H9 (cell line): ENCODE data around the gene KCNJ16. TPM values are rescaled to one million over a fixed set of nuclear protein-coding genes. Genes with fewer than 3 reads are reported as not detected.

ENCODE experiments used
- DNase-seq: peaks from one replicate; pipeline ENCODE4 v3.0.0-alpha.2; 2017
- H2AFZ ChIP-seq: one replicate; pipeline ENCODE4 v1.6.1; 2013; ENCODE audit warnings: mild to moderate bottlenecking, low read length, control low read depth, moderate library complexity
- H2AK5ac ChIP-seq: 2 replicates; pipeline ENCODE4 v1.6.1; 2013; ENCODE audit warnings: low read length, control low read depth, mixed read lengths; ENCODE audit not compliant: insufficient read length
- H2BK120ac ChIP-seq: one replicate; pipeline ENCODE4 v1.6.1; 2013; ENCODE audit warnings: low read depth, mild to moderate bottlenecking, low read length, control low read depth, inconsistent platforms; ENCODE audit not compliant: poor library complexity, severe bottlenecking
- H2BK12ac ChIP-seq: 2 replicates; pipeline ENCODE4 v1.6.1; 2013; ENCODE audit warnings: low read length, control low read depth, mixed read lengths, low read depth; ENCODE audit not compliant: insufficient read length
- H2BK15ac ChIP-seq: 2 replicates; pipeline ENCODE4 v1.6.1; 2013; ENCODE audit warnings: low read depth, low read length, control low read depth
- H2BK20ac ChIP-seq: one replicate; pipeline ENCODE4 v1.6.1; 2013; ENCODE audit warnings: low read depth, mild to moderate bottlenecking, low read length, control low read depth, inconsistent platforms; ENCODE audit not compliant: poor library complexity, severe bottlenecking
- H2BK5ac ChIP-seq: 2 replicates; pipeline ENCODE4 v1.6.1; 2013; ENCODE audit warnings: low read length, control low read depth, mixed read lengths; ENCODE audit not compliant: insufficient read length
- H3K14ac ChIP-seq: 2 replicates; pipeline ENCODE4 v1.6.1; 2013; ENCODE audit warnings: low read length, control low read depth; ENCODE audit not compliant: insufficient read depth
- H3K18ac ChIP-seq: 2 replicates; pipeline ENCODE4 v1.6.1; 2013; ENCODE audit warnings: low read depth, mild to moderate bottlenecking, mixed read lengths, low read length, control low read depth; ENCODE audit not compliant: insufficient read length
- H3K23ac ChIP-seq: 2 replicates; pipeline ENCODE4 v1.6.1; 2013; ENCODE audit warnings: low read length, control low read depth, mixed read lengths, low read depth; ENCODE audit not compliant: insufficient read length
- H3K23me2 ChIP-seq: 2 replicates; pipeline ENCODE4 v1.6.1; 2013; ENCODE audit warnings: low read depth, mild to moderate bottlenecking, mixed read lengths, low read length, control low read depth; ENCODE audit not compliant: insufficient read length, poor library complexity, severe bottlenecking
- H3K27ac ChIP-seq: 2 replicates; pipeline ENCODE4 v1.5.1; 2013; ENCODE audit warnings: low read length, control low read depth, mixed read lengths, low read depth; ENCODE audit not compliant: insufficient read length
- H3K27me3 ChIP-seq: 2 replicates; pipeline ENCODE4 v1.6.1; 2013; ENCODE audit warnings: low read length, control low read depth, inconsistent platforms; ENCODE audit not compliant: insufficient read depth
- H3K4ac ChIP-seq: 2 replicates; pipeline ENCODE4 v1.6.1; 2013; ENCODE audit warnings: low read depth, mild to moderate bottlenecking, control low read depth, inconsistent platforms, low read length, moderate library complexity
- H3K4me1 ChIP-seq: 2 replicates; pipeline ENCODE4 v1.6.1; 2013; ENCODE audit warnings: low read length, control low read depth, inconsistent platforms; ENCODE audit not compliant: insufficient read depth
- H3K4me2 ChIP-seq: 2 replicates; pipeline ENCODE4 v1.6.1; 2013; ENCODE audit warnings: low read length, control low read depth, mixed read lengths; ENCODE audit not compliant: insufficient read length, insufficient read depth
- H3K56ac ChIP-seq: 2 replicates; pipeline ENCODE4 v1.6.1; 2013; ENCODE audit warnings: low read depth, mild to moderate bottlenecking, mixed read lengths, low read length, control low read depth; ENCODE audit not compliant: insufficient read length
- H3K79me1 ChIP-seq: 2 replicates; pipeline ENCODE4 v1.6.1; 2013; ENCODE audit warnings: low read depth, mild to moderate bottlenecking, moderate library complexity, low read length, control low read depth, inconsistent platforms; ENCODE audit not compliant: insufficient read depth, poor library complexity, severe bottlenecking
- H3K79me2 ChIP-seq: 2 replicates; pipeline ENCODE4 v1.6.1; 2013; ENCODE audit warnings: low read length, control low read depth, inconsistent platforms; ENCODE audit not compliant: insufficient read depth
- H3K9ac ChIP-seq: 2 replicates; pipeline ENCODE4 v1.6.1; 2013; ENCODE audit warnings: low read length, control low read depth, mixed read lengths; ENCODE audit not compliant: insufficient read length; ENCODE audit errors: extremely low read depth
- H3K9me3 ChIP-seq: one replicate; pipeline ENCODE4 v1.6.1; 2013; ENCODE audit warnings: low read depth, low read length, inconsistent platforms; ENCODE audit not compliant: control insufficient read depth
- H3T11ph ChIP-seq: one replicate; pipeline ENCODE4 v1.6.1; 2013; ENCODE audit warnings: mild to moderate bottlenecking, low read length, control low read depth, inconsistent platforms
- H4K20me1 ChIP-seq: one replicate; pipeline ENCODE4 v1.6.1; 2013; ENCODE audit not compliant: control insufficient read depth, insufficient read length, insufficient read depth
- H4K5ac ChIP-seq: 2 replicates; pipeline ENCODE4 v1.6.1; 2013; ENCODE audit warnings: low read depth, mild to moderate bottlenecking, mixed read lengths, low read length, control low read depth; ENCODE audit not compliant: insufficient read length
- H4K8ac ChIP-seq: replicated peaks from 2 replicates; pipeline ENCODE4 v1.6.1; 2013; ENCODE audit warnings: low read length, control low read depth, mixed read lengths, low read depth; ENCODE audit not compliant: insufficient read length
- H4K91ac ChIP-seq: 2 replicates; pipeline ENCODE4 v1.6.1; 2013; ENCODE audit warnings: low read depth, mild to moderate bottlenecking, moderate library complexity, mixed read lengths, low read length, control low read depth; ENCODE audit not compliant: insufficient read length
- H3K27ac Mint-ChIP-seq, 3 experiments: 2 replicates in 2 of 3; 3 replicates in 1 of 3; pipeline ENCODE4 v1.8.0; 2020 to 2021; ENCODE audit warnings: mixed read lengths in 3 of 3, mild to moderate bottlenecking in 1 of 3, moderate library complexity in 1 of 3
- H3K27me3 Mint-ChIP-seq: 2 replicates; pipeline ENCODE4 v1.8.0; 2021; ENCODE audit warnings: low read depth, mild to moderate bottlenecking, moderate library complexity, mixed read lengths
- H3K36me3 Mint-ChIP-seq, 3 experiments: 2 replicates in 2 of 3; 3 replicates in 1 of 3; pipeline ENCODE4 v1.8.0; 2020 to 2021; ENCODE audit warnings: low read depth in 3 of 3, mixed read lengths in 3 of 3; ENCODE audit not compliant: insufficient read depth in 1 of 3
- H3K4me1 Mint-ChIP-seq, 2 experiments: 2 replicates each; pipeline ENCODE4 v1.8.0; 2020; ENCODE audit warnings: mixed read lengths in 2 of 2
- H3K4me3 Mint-ChIP-seq, 2 experiments: 2 replicates in 1 of 2; 3 replicates in 1 of 2; pipeline ENCODE4 v1.8.0; 2020 to 2021; ENCODE audit warnings: mild to moderate bottlenecking in 2 of 2, mixed read lengths in 2 of 2, moderate library complexity in 1 of 2
- H3K9me3 Mint-ChIP-seq, 2 experiments: 2 replicates in 1 of 2; 3 replicates in 1 of 2; pipeline ENCODE4 v1.8.0; 2020; ENCODE audit warnings: mild to moderate bottlenecking in 2 of 2, mixed read lengths in 2 of 2, moderate library complexity in 1 of 2
- WGBS: extraction: QIAGEN DNeasy Blood & Tissue Kit; methylation state at CpG from one replicate; pipeline ENCODE4 v1.1.7; 2013; ENCODE audit warnings: missing lambda C conversion rate, low lambda C conversion rate, mixed read lengths; ENCODE audit not compliant: insufficient read length; ENCODE audit errors: extremely low coverage; 5-methylcytosine and 5-hydroxymethylcytosine counted together
- total RNA-seq: library from RNA; stranded (reverse); gene quantifications from 2 replicates; pipeline ENCODE4 v1.2.1, GENCODE V29; 2021
- TF ChIP-seq, protein P1 (sequence below): fragments of 200-600 bp; sonication (generic); conservative IDR thresholded peaks from 3 replicates; pipeline ENCODE4 v1.8.0; 2021; ENCODE audit warnings: antibody characterized with exemption, mild to moderate bottlenecking

Gene KCNJ16
- total RNA-seq, 1 experiment from 2014 or later = not detected

GRCh38 chr17:70093163-70093562, 18.1 kb downstream of the KCNJ16 start:
- Histone ChIP-seq H4K20me1 (no peaks in the 10 kb centered on the region), H3K23me2 (no peaks in the 10 kb centered on the region), H3K14ac (no peak overlapping the region), H2BK12ac (no peak overlapping the region), H3K27me3 (no peaks in the 10 kb centered on the region), H2BK120ac (no peak overlapping the region), H3K79me1 (no peaks in the 10 kb centered on the region), H2BK5ac (no peak overlapping the region), H4K8ac (no peak overlapping the region), H3K27ac (no peak overlapping the region), H3K4me1 (no peaks in the 10 kb centered on the region), H4K5ac (no peak overlapping the region), H4K91ac (no peak overlapping the region), H2BK20ac (no peak overlapping the region), H2AK5ac (no peak overlapping the region), H3K9ac (no peak overlapping the region), H3K4me2 (no peak overlapping the region), H3K4ac (no peak overlapping the region), H2AFZ (no peak overlapping the region), H3K56ac (no peak overlapping the region), H2BK15ac (no peak overlapping the region), H3K18ac (no peak overlapping the region), H3K23ac (no peak overlapping the region), H3T11ph (no peak overlapping the region), H3K9me3 (no peaks in the 10 kb centered on the region), H3K79me2 (no peaks in the 10 kb centered on the region)
- Mint-ChIP-seq H3K27me3 (no peaks in the 10 kb centered on the region), H3K9me3 (no peaks in the 10 kb centered on the region), H3K4me3 (no peak overlapping the region), H3K36me3 (no peaks in the 10 kb centered on the region), H3K4me1 (peaks cover 3 to 5% of the 10 kb centered on the region in 2 experiments; a peak in 1 of 4 replicates), H3K27ac (no peak overlapping the region)
- TF ChIP-seq, protein P1, sequence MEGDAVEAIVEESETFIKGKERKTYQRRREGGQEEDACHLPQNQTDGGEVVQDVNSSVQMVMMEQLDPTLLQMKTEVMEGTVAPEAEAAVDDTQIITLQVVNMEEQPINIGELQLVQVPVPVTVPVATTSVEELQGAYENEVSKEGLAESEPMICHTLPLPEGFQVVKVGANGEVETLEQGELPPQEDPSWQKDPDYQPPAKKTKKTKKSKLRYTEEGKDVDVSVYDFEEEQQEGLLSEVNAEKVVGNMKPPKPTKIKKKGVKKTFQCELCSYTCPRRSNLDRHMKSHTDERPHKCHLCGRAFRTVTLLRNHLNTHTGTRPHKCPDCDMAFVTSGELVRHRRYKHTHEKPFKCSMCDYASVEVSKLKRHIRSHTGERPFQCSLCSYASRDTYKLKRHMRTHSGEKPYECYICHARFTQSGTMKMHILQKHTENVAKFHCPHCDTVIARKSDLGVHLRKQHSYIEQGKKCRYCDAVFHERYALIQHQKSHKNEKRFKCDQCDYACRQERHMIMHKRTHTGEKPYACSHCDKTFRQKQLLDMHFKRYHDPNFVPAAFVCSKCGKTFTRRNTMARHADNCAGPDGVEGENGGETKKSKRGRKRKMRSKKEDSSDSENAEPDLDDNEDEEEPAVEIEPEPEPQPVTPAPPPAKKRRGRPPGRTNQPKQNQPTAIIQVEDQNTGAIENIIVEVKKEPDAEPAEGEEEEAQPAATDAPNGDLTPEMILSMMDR = no peak
- no CpG with 5 or more reads among the region's 3 CpGs for WGBS
- no peak for DNase-seq
